ENCODE results near the gene ATP5MK.
"Not testable (repeated sequence)": the region's sequence is repeated elsewhere in the genome, so short reads cannot be mapped to it uniquely, and the experiment has no call there.

ATP5MK gene

GRCh38 chr10:103396067-103396788, at the start of gene ATP5MK, which contains the start of gene PDCD11:
Gene ATP5MK (minus strand): TSS chr10:103396475. CDS start chr10:103392457, 4,018 bp downstream.
Gene PDCD11 (plus strand): TSS chr10:103396626. CDS start chr10:103398427, 1,801 bp downstream.
- peak; percentile 88 to 90 for DNase-seq (ENCODE audit: low read depth in 2 of 2)

- no peak for DNase-seq (ENCODE audit: low read depth in 2 of 2)
Observed at GRCh38 chr10:103445366-103445765, 49.1 kb upstream of the ATP5MK start.

GRCh38 chr10:103444478-103444877, 48.2 kb upstream of the ATP5MK start:
- DNase-seq (ENCODE audit: low read depth in 2 of 2): no peak

- no peak for DNase-seq (ENCODE audit: low read depth in 2 of 2)
Observed at GRCh38 chr10:103443475-103444185, 47.4 kb upstream of the ATP5MK start.

GRCh38 chr10:103442031-103442461, 45.8 kb upstream of the ATP5MK start:
- no peak for DNase-seq (ENCODE audit: low read depth in 2 of 2)

GRCh38 chr10:103441611-103442010, 45.3 kb upstream of the ATP5MK start:
- DNase-seq (ENCODE audit: low read depth in 2 of 2): no peak

- DNase-seq (ENCODE audit: low read depth in 2 of 2): no peak
Observed at GRCh38 chr10:103441206-103441605, 44.9 kb upstream of the ATP5MK start.

GRCh38 chr10:103440416-103440815, 44.1 kb upstream of the ATP5MK start:
- no peak for DNase-seq (ENCODE audit: low read depth in 2 of 2)

- no peak for DNase-seq (ENCODE audit: low read depth in 2 of 2)
Observed at GRCh38 chr10:103439776-103440175, 43.5 kb upstream of the ATP5MK start.

GRCh38 chr10:103433858-103434257, 37.6 kb upstream of the ATP5MK start:
- DNase-seq (ENCODE audit: low read depth in 2 of 2): no peak

GRCh38 chr10:103431902-103432301, 35.6 kb upstream of the ATP5MK start:
- no peak for DNase-seq (ENCODE audit: low read depth in 2 of 2)

- DNase-seq (ENCODE audit: low read depth in 2 of 2): no peak
Observed at GRCh38 chr10:103429647-103430046, 33.4 kb upstream of the ATP5MK start.

GRCh38 chr10:103428989-103429643, 32.8 kb upstream of the ATP5MK start:
- no peak for DNase-seq (ENCODE audit: low read depth in 2 of 2)

- no peak for DNase-seq (ENCODE audit: low read depth in 2 of 2)
Observed at GRCh38 chr10:103427866-103428265, 31.6 kb upstream of the ATP5MK start.

GRCh38 chr10:103423748-103424147, 27.5 kb upstream of the ATP5MK start:
- DNase-seq (ENCODE audit: low read depth in 2 of 2): no peak

- DNase-seq (ENCODE audit: low read depth in 2 of 2): no peak
Observed at GRCh38 chr10:103419101-103419500, 22.8 kb upstream of the ATP5MK start.

GRCh38 chr10:103417601-103418000, 21.3 kb upstream of the ATP5MK start:
- DNase-seq (ENCODE audit: low read depth in 2 of 2): no peak

- not testable (repeated sequence) for DNase-seq (ENCODE audit: low read depth in 2 of 2)
Observed at GRCh38 chr10:103417148-103417469, 20.8 kb upstream of the ATP5MK start.

GRCh38 chr10:103416436-103417147, 20.3 kb upstream of the ATP5MK start:
- peak; percentile 12 to 26 for DNase-seq (ENCODE audit: low read depth in 2 of 2)

- no peak for DNase-seq (ENCODE audit: low read depth in 2 of 2)
Observed at GRCh38 chr10:103415581-103415980, 19.3 kb upstream of the ATP5MK start.

- DNase-seq (ENCODE audit: low read depth in 2 of 2): no peak
Observed at GRCh38 chr10:103413564-103413963, 17.3 kb upstream of the ATP5MK start.

Measured in fibroblast of skin of left biceps (primary cell).